ENCODE results near the gene GJA4. TPM values are rescaled to one million over a fixed set of nuclear protein-coding genes. Genes with fewer than 3 reads are reported as not detected.
"Not testable (repeated sequence)": the region's sequence is repeated elsewhere in the genome, so short reads cannot be mapped to it uniquely, and the experiment has no call there.

Gene GJA4
- total RNA-seq, 1 experiment from 2014 or later, result not detected

GRCh38 chr1:34790985-34791384 lies 1.8 kb upstream of the GJA4 start:
- no peak for DNase-seq (ENCODE audit: low read depth)

- DNase-seq (ENCODE audit: low read depth), result no peak
Observed at GRCh38 chr1:34792424-34792823, 375 bp upstream of the GJA4 start.

DNA sequence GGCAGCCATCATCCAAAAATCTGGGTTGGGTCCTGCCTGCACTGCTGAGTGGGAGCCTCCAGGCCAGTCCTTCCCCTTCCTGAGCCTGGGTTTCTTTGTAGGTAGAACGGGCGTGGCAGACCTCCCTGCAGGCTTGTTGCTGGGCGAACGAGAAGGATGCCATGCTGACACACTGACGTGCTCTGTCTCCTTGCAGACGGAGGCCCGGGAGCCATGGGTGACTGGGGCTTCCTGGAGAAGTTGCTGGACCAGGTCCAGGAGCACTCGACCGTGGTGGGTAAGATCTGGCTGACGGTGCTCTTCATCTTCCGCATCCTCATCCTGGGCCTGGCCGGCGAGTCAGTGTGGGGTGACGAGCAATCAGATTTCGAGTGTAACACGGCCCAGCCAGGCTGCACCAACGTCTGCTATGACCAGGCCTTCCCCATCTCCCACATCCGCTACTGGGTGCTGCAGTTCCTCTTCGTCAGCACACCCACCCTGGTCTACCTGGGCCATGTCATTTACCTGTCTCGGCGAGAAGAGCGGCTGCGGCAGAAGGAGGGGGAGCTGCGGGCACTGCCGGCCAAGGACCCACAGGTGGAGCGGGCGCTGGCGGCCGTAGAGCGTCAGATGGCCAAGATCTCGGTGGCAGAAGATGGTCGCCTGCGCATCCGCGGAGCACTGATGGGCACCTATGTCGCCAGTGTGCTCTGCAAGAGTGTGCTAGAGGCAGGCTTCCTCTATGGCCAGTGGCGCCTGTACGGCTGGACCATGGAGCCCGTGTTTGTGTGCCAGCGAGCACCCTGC lies 1.4 kb downstream of the GJA4 start:
- DNase-seq (ENCODE audit: low read depth), result no peak

DNA sequence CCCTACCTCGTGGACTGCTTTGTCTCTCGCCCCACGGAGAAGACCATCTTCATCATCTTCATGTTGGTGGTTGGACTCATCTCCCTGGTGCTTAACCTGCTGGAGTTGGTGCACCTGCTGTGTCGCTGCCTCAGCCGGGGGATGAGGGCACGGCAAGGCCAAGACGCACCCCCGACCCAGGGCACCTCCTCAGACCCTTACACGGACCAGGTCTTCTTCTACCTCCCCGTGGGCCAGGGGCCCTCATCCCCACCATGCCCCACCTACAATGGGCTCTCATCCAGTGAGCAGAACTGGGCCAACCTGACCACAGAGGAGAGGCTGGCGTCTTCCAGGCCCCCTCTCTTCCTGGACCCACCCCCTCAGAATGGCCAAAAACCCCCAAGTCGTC lies 2.0 kb downstream of the GJA4 start:
- no peak for DNase-seq (ENCODE audit: low read depth)

- DNase-seq (ENCODE audit: low read depth), result no peak
Observed at GRCh38 chr1:34795916-34796315, 3.1 kb downstream of the GJA4 start.

DNA sequence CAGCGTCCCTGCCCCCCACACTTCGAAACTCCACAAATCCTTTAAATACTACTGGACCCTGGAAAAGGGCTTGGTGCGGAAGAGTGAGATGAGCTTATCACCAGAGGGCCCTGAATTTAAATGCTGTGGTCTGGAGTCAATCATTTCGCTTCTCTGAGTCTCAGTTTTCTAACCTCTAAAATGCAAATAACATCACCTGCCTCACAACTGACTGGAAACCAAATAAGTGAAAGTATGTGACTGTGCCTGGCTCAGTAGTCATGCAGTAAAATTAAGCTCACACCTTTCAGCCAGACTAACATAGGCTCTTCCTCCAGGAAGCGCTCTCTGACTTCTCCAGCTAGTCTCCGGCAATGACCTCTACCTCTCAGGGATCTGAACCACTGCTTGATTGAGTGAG lies 4.2 kb downstream of the GJA4 start:
- DNase-seq (ENCODE audit: low read depth), result no peak

DNA sequence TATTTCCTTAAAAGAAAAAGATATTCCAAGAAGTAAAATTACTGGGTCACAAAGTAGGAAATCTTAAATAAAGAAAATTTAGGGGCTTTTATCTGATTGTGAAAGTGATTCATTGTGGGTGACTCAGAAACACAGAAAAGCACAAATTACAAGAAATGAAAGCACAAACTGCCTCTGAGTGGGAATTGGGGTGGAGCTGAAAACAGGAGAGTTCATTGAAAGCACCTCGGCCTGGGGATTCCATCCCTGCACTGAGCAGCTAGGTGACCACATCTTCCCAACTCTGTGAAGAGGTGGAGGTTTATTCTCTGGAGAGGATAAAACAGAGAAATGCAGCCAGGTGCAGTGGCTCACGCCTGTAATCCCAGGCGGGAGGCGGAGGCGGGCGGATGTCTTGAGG lies 7.4 kb downstream of the GJA4 start:
- DNase-seq (ENCODE audit: low read depth), result peak; percentile 60

DNA sequence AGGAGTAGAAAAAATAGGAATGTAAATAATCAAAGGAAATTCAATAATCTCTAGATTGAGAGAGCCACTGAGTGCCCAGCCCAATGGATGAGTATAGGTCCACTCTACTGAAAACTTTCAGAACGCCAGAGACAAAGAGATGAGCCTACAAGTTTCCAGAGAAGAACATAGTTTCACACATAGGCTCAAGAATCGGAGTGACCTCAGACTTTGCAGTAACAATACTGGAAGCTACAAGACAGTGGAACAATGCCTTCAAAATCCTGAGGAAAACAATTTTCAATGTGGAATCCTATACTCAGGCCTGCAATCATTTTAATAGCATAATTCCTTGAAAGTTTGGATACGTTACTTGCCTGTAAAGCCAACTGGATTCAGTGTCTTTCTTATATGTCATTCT lies 11.0 kb downstream of the GJA4 start:
- no peak for DNase-seq (ENCODE audit: low read depth)

DNA sequence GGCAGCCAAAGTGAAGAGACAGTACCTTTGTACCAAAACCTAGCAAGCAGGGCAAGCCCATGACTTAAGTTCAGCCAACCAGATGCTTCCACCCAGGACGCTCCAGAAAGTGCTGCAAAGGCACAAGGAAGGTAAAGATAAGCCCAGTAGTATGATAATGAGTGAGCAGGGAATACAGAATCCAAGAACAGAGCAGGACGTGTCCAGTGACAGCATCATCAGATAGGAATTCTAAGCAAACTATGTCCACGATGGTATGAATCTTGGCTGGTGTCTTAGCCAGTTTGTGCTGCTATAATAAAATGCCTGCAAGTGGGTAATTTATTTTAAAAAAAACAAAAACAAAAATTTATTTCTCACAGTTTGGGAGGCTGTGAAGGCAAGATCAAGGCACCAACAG lies 13.6 kb downstream of the GJA4 start:
- DNase-seq (ENCODE audit: low read depth), result peak; percentile 53

- peak; percentile 26 for DNase-seq (ENCODE audit: low read depth)
Observed at GRCh38 chr1:34808051-34808810, 15.4 kb downstream of the GJA4 start.

DNA sequence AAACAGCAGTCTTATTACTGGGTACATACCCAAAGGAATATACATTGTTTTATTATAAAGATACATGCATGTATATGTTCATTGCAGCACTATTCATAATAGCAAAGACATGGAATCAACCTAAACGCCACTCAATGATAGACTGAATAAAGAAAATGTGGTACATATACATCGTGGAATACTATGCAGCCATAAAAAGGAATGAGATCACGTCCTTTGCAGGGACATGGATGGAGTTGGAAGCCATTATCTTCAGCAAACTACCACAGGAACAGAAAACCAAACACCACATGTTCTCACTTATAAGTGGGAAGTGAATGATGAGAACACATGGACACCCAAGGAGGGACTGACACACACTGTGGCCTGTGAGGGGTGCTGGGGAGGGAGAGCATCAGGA lies 18.0 kb downstream of the GJA4 start:
- not testable (repeated sequence) for DNase-seq (ENCODE audit: low read depth)

DNA sequence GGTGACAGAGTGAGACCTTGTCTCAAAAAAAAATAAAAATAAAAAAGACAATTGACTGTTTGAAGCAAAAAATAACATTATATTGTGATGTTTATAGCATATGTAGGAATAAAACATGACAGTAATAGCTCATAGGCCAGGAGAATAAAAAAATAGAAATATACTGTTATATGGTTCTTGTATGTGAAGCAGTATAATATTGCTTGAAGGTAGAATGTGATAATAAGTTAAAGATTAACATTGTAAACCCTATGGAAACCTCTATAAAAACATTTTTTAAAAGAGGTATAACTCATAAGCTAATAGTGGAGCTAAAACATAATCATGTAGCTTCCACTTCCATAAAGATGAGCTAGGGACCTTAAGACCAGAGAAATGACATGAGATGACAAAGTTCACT lies 23.5 kb downstream of the GJA4 start:
- no peak for DNase-seq (ENCODE audit: low read depth)

DNA sequence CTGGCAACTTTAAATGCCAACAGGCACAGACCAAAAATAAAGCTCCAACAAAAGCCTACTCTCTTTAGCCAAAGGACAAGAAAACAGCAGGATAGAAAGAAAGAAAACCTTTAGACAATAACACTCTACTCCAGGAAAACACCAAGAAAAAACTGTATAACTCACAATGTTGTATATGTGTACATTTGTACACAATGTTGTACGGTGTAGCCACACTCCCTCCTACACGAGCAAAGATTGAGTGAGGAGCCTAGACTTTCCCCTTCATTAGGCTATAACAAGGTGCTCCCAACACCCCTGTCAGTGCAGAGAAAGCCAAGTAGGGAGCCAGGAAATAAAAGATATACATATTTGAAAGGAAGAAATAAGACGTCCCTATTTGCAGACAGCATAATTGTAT lies 24.0 kb downstream of the GJA4 start:
- DNase-seq (ENCODE audit: low read depth), result no peak

GRCh38 chr1:34818862-34819261 lies 26.1 kb downstream of the GJA4 start:
- not testable (repeated sequence) for DNase-seq (ENCODE audit: low read depth)

- no peak for DNase-seq (ENCODE audit: low read depth)
Observed at GRCh38 chr1:34822202-34822601, 29.4 kb downstream of the GJA4 start.

DNA sequence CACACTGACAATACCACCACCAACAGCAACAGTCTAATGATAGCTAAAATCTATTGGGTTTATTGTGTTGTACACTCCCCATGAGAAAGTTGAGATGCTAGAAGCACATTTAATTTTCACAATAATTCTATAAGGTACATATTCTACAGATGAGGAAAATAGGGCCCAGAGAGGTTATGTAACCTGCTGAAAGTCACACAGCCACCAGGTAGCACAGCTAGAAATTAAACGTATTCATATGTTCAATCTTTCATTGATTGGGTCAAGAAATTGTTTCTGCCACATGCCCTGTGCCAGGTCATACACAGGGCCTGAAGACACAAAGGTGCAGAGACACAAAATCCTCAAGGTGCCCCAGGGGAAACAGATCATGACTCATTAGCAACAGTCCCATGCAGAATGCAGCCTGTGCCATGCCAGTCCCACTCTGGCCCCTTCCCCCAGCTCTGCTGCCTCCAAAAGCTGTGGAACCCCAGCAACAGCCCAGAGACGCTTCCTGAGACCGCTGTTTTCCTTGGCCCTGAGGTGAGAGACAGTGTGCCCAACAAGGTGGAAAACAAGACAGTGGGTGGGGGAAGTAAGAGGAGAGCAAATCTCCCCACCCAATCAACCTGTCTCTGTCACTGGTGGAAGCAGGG lies 32.1 kb downstream of the GJA4 start:
- DNase-seq (ENCODE audit: low read depth), result no peak

GRCh38 chr1:34825455-34826091 lies 32.8 kb downstream of the GJA4 start:
- DNase-seq (ENCODE audit: low read depth), result no peak

GRCh38 chr1:34827341-34827941 lies 34.6 kb downstream of the GJA4 start:
- DNase-seq (ENCODE audit: low read depth), result no peak

DNA sequence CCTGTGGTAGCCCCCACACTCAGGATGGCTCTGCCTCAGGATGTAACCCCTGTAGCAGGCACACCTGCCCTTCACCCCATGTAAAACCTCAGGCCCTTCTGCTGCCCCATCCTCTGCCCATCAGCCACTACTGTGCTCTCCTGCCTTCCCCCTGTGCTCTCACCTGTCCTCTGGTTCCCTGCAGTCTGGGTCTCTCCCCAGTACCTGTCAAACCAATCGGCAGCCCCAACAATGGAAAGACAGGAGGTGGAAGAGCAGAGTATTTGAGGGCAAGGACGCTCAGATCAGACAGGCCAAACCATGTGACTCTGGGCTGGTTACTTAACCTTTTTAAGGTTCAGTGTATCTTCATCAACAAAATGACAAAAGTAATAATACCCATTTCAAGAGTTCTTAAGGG lies 35.8 kb downstream of the GJA4 start:
- DNase-seq (ENCODE audit: low read depth), result no peak

DNA sequence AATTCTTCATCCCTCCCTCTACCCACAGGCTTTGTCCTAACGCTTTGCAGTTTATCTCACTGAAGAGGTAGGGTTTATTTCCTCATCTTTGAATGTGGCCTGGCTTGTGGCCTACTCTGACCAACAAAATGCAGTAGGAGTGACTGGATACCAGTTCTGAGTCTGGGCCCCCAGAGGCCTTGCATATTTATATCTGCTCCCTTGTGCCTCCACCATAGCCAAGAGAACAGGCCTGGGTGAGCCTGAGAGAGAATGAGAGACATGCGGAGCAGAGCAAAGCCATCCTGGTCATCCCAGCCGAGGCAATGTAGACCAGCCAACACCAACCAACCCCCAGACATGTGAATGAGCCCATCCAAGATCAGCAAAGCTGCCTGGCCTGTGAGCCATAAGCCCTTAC lies 36.5 kb downstream of the GJA4 start:
- no peak for DNase-seq (ENCODE audit: low read depth)

DNA sequence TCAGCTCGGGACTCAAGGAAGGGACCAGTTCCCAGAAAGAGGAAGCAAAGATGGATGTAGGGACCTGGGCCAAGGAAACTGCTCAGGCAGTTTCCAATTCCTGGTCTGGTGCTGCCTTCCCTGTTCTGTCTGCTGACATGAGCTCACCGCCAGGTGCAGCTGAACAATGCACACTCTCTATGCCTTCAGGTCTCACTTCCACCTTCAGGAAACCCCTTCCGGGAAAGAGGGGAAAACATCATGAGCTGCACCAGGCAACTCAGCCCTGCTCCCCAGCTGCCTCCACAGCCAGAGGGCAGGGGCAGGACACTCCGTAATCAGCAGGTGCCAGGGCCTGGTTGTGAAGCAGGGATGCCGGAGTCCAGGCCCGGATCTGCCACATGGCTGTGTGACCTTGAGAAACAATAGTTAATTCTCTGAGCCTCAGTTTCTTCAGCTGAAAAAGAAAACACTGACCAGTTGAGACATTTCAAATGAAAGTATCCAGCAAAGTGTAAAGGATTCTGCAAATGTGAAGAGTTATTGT lies 39.0 kb downstream of the GJA4 start:
- DNase-seq (ENCODE audit: low read depth), result no peak

GRCh38 chr1:34833711-34834110 lies 40.9 kb downstream of the GJA4 start:
- DNase-seq (ENCODE audit: low read depth), result no peak
